H7 (cell line): ENCODE measurements around the gene SUPT3H. TPM values are rescaled to one million over a fixed set of nuclear protein-coding genes. Genes with fewer than 3 reads are reported as not detected.

Source experiments
- DNase-seq: peaks from one replicate; pipeline ENCODE4 v3.0.0; 2012
- H3K27me3 ChIP-seq: 2 replicates; pipeline ENCODE4 v1.6.0; 2011; ENCODE audit warnings: mild to moderate bottlenecking, low read length; ENCODE audit not compliant: control insufficient read depth, insufficient read depth
- H3K36me3 ChIP-seq: replicated peaks from 2 replicates; pipeline ENCODE4 v1.5.1; 2011; ENCODE audit warnings: low read length; ENCODE audit not compliant: control insufficient read depth, insufficient read depth
- H3K4me3 ChIP-seq: 2 replicates; pipeline ENCODE4 v1.5.1; 2011; ENCODE audit warnings: low read depth, mild to moderate bottlenecking, control low read depth, low read length, moderate library complexity; ENCODE audit not compliant: insufficient read depth
- total RNA-seq: library from RNA; depleted of rRNA; stranded (reverse); fragments of >200 nt; shearing (Covaris generic); gene quantifications from 2 replicates; pipeline ENCODE4 v1.2.3, GENCODE V29; 2014

The SUPT3H gene
- total RNA-seq, 1 experiment from 2014 or later, result 13.3 TPM

DNA sequence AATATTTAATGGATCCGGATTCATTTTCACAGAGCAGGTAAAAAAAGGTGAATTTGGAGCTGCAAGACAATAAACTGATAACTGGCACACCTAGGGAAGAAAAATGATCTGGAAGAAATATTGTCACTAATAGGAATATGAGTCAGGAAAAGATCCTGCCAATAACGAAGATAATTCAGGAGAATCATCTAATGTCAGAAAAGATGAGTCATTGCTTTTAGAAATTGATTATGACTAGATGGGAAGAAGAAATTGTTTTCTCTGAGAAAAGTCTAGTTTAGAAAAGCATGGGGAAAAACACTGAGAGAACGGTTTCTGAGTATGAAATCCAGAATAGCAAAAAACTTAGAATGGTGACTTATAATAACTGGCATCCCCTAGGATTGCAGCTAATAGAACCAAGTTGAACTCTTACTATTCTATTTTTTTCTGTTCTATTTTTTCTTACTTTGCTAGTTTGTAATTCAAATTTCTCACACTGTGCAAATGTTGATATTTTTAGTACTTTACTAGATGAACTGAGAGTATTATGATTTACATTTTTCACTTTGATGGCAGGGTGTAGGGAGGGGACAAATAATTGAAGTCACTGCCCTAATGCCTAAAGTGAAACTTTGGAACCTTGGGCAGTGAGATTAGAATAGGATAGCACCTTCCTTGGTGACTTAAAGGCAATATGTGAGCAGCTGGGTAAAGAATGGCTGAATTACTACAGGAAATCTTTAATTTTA is 38.2 kb upstream of the SUPT3H start:
- Histone ChIP-seq H3K36me3 (no peaks in the 10 kb centered on the region), H3K27me3 (peaks cover 31% of the 10 kb centered on the region)
- no peak for DNase-seq

GRCh38 chr6:45415315-45415714 is 37.6 kb upstream of the SUPT3H start:
- H3K27me3 ChIP-seq, result peaks cover 25% of the 10 kb centered on the region
- no peak overlapping the region for H3K4me3 ChIP-seq
- no peaks in the 10 kb centered on the region for H3K36me3 ChIP-seq
- peak; percentile 8 for DNase-seq

More for the DNA sequence above, 38.2 kb upstream of the SUPT3H start:
- H3K4me3 ChIP-seq, result no peak overlapping the region

- H3K36me3 ChIP-seq, result no peaks in the 10 kb centered on the region
- no peak for DNase-seq
- H3K27me3 ChIP-seq, result peaks cover 2% of the 10 kb centered on the region; the same call in 1 of the 2 replicates
- no peak overlapping the region for H3K4me3 ChIP-seq
These were observed 34.2 kb upstream of the SUPT3H start for GRCh38 chr6:45411959-45412358.

GRCh38 chr6:45400021-45400420 is 22.3 kb upstream of the SUPT3H start:
- H3K36me3 ChIP-seq, result no peaks in the 10 kb centered on the region
- no peak for DNase-seq
- no peaks in the 10 kb centered on the region for H3K27me3 ChIP-seq
- no peak overlapping the region for H3K4me3 ChIP-seq

- DNase-seq, result no peak
- Histone ChIP-seq H3K36me3 (no peaks in the 10 kb centered on the region), H3K4me3 (no peak overlapping the region), H3K27me3 (no peaks in the 10 kb centered on the region)
These were observed 20.5 kb upstream of the SUPT3H start for GRCh38 chr6:45398075-45398813.

- Histone ChIP-seq H3K36me3 (no peaks in the 10 kb centered on the region), H3K27me3 (no peaks in the 10 kb centered on the region), H3K4me3 (no peak overlapping the region)
- no peak for DNase-seq
These were observed 16.9 kb upstream of the SUPT3H start for GRCh38 chr6:45394586-45395095.

DNA sequence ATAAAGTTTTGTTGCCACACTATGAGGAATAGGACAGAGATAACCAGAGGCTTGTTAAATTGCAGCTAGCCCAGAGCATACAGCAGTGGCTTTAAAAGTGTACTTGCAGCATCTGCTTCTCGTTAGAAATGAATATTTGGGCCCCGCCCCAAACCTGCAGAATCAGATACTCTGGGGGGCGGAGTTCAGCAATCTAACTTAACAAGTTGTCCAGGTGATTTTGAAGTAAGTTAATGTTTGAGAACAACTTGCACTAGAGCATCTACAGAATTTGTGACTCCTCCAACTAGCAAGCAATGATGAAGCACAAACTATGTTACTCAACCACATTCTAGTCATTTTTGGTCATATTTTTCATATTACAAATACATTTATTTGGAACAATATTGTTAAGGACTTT is 10.6 kb upstream of the SUPT3H start:
- H3K4me3 ChIP-seq, result no peak overlapping the region
- no peaks in the 10 kb centered on the region for H3K36me3 ChIP-seq
- DNase-seq, result no peak
- no peaks in the 10 kb centered on the region for H3K27me3 ChIP-seq

DNA sequence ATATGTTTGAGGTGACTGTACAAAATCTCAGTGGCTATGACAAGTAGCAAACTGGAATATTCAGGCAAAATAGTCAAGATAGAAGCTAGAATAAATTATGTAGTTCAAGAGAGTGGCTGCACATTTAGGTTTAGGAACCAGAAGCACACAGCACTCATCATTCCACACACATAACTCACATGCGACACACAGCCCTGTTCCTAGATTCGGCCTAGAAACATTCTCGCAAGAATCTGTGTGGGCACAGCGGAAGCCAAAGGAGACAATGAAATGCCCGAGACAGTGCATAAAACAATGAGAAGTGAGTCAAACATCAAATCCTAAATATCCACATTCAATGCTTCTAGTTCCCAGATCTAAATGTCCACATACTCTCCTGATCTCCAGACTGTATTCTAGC is 9.5 kb upstream of the SUPT3H start:
- H3K4me3 ChIP-seq, result no peak overlapping the region
- DNase-seq, result no peak
- H3K36me3 ChIP-seq, result no peaks in the 10 kb centered on the region
- no peaks in the 10 kb centered on the region for H3K27me3 ChIP-seq

- no peaks in the 10 kb centered on the region for H3K27me3 ChIP-seq
- no peak for DNase-seq
- no peaks in the 10 kb centered on the region for H3K36me3 ChIP-seq
- H3K4me3 ChIP-seq, result no peak overlapping the region
These were observed 8.8 kb upstream of the SUPT3H start for GRCh38 chr6:45386501-45386900.

GRCh38 chr6:45382391-45382790 is 4.7 kb upstream of the SUPT3H start:
- Histone ChIP-seq H3K27me3 (no peaks in the 10 kb centered on the region), H3K36me3 (no peaks in the 10 kb centered on the region), H3K4me3 (no peak overlapping the region)
- no peak for DNase-seq

GRCh38 chr6:45378334-45378926 is 696 bp upstream of the SUPT3H start:
- H3K36me3 ChIP-seq, result no peaks in the 10 kb centered on the region
- H3K27me3 ChIP-seq, result no peaks in the 10 kb centered on the region
- no peak for DNase-seq
- peak overlapping the region; percentile 83 for H3K4me3 ChIP-seq

GRCh38 chr6:45377043-45377553 is 636 bp downstream of the SUPT3H start:
- Histone ChIP-seq H3K27me3 (no peaks in the 10 kb centered on the region), H3K36me3 (no peaks in the 10 kb centered on the region), H3K4me3 (peak overlapping the region; percentile 83)
- DNase-seq, result no peak

DNA sequence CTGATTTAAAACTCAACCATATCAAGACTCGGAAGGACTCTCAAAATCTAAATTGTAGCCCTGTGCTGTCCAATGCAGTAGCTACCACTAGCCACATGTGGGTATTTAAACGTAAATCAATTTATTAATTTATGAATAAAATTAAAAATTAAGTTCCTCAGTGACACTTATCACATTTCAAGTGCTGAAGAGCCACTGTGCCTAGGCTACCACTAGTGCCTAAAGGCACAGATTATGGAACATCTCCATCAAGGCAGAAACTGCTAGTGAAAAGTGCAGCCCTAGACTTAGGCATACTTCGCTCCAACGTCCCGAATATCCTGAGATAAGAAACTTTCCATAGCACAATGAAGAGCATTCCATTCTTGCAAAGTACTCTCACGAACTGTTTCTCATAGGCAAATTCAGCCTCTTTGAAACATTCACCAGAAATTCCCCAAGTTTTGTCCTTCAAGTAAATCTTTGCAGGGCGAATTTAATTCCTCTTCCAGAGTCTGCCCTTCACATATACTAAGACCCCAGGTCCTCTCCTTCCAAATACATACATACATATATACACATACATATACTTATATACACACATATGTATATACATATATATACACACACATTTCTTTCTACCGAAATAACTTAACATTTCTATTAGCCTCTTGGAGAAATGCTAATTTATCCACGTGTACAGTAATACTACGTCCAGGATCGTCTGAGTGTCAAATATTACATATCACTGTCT is 1.3 kb downstream of the SUPT3H start:
- Histone ChIP-seq H3K36me3 (no peaks in the 10 kb centered on the region), H3K27me3 (no peaks in the 10 kb centered on the region), H3K4me3 (peak overlapping the region; percentile 83)
- DNase-seq, result no peak

- no peak for DNase-seq
- Histone ChIP-seq H3K36me3 (no peaks in the 10 kb centered on the region), H3K4me3 (no peak overlapping the region), H3K27me3 (no peaks in the 10 kb centered on the region)
These were observed 2.3 kb downstream of the SUPT3H start for GRCh38 chr6:45375449-45375848.
